Parathyroid adenoma (tissue), 2 donors: ENCODE data around the gene OTX2.

ENCODE experiments used
- H2AFZ ChIP-seq: fragments of 300-600 bp; sonication (generic); one replicate; pipeline ENCODE4 v1.7.0; 2017; ENCODE audit warnings: antibody characterized with exemption, mild to moderate bottlenecking
- H3K27ac ChIP-seq: fragments of 300-600 bp; sonication (generic); one replicate; pipeline ENCODE4 v1.7.0; 2017
- H3K27me3 ChIP-seq: fragments of 300-600 bp; sonication (generic); one replicate; pipeline ENCODE4 v1.7.0; 2017; ENCODE audit warnings: low read length; ENCODE audit not compliant: control insufficient read depth, insufficient read depth
- H3K36me3 ChIP-seq: fragments of 300-600 bp; sonication (generic); one replicate; pipeline ENCODE4 v1.7.0; 2017; ENCODE audit warnings: low read length; ENCODE audit not compliant: control insufficient read depth, insufficient read depth
- H3K4me1 ChIP-seq: fragments of 300-600 bp; sonication (generic); one replicate; pipeline ENCODE4 v1.7.0; 2017; ENCODE audit warnings: control low read depth
- H3K4me2 ChIP-seq: fragments of 300-600 bp; sonication (generic); one replicate; pipeline ENCODE4 v1.7.0; 2017; ENCODE audit warnings: low read length
- H3K4me3 ChIP-seq: fragments of 300-600 bp; sonication (generic); one replicate; pipeline ENCODE4 v1.7.0; 2017; ENCODE audit warnings: low read depth, low read length
- H3K79me2 ChIP-seq: fragments of 300-600 bp; sonication (generic); one replicate; pipeline ENCODE4 v1.7.0; 2017; ENCODE audit warnings: control low read depth
- H3K9ac ChIP-seq: fragments of 300-600 bp; sonication (generic); one replicate; pipeline ENCODE4 v1.7.0; 2017; ENCODE audit warnings: mild to moderate bottlenecking
- H3K9me3 ChIP-seq: fragments of 300-600 bp; sonication (generic); one replicate; pipeline ENCODE4 v1.7.0; 2017; ENCODE audit warnings: low read length; ENCODE audit not compliant: control insufficient read depth
- TF ChIP-seq, protein P1 (sequence below): fragments of 300-600 bp; sonication (generic); IDR thresholded peaks from one replicate; pipeline ENCODE4 v1.7.0; 2017; ENCODE audit warnings: antibody characterized with exemption, mild to moderate bottlenecking
- donor health status: primary hyperparathyroidism.

The OTX2 gene

DNA sequence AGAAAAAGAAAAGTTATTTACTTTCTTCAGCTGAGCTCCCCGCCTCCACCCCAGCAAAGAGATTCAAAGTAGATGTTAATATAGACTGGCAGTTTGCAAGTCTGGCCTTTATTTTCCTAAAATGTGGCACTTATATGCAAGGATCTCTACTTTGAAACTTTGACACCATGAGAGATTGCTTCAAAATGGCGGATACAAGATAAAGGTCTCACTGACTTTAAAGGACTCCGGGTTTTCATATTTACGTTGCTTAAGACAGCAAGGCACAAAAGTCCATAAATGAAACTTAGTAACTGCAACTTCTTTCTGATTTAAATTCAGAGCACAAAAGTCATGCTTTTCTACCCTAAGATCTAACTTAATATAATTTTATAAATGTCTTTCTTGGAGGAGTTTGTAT is 3.5 kb downstream of the OTX2 start:
- peaks cover 19% of the 10 kb centered on the region for H3K27me3 ChIP-seq
- TF ChIP-seq, protein P1, sequence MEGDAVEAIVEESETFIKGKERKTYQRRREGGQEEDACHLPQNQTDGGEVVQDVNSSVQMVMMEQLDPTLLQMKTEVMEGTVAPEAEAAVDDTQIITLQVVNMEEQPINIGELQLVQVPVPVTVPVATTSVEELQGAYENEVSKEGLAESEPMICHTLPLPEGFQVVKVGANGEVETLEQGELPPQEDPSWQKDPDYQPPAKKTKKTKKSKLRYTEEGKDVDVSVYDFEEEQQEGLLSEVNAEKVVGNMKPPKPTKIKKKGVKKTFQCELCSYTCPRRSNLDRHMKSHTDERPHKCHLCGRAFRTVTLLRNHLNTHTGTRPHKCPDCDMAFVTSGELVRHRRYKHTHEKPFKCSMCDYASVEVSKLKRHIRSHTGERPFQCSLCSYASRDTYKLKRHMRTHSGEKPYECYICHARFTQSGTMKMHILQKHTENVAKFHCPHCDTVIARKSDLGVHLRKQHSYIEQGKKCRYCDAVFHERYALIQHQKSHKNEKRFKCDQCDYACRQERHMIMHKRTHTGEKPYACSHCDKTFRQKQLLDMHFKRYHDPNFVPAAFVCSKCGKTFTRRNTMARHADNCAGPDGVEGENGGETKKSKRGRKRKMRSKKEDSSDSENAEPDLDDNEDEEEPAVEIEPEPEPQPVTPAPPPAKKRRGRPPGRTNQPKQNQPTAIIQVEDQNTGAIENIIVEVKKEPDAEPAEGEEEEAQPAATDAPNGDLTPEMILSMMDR: no peak

DNA sequence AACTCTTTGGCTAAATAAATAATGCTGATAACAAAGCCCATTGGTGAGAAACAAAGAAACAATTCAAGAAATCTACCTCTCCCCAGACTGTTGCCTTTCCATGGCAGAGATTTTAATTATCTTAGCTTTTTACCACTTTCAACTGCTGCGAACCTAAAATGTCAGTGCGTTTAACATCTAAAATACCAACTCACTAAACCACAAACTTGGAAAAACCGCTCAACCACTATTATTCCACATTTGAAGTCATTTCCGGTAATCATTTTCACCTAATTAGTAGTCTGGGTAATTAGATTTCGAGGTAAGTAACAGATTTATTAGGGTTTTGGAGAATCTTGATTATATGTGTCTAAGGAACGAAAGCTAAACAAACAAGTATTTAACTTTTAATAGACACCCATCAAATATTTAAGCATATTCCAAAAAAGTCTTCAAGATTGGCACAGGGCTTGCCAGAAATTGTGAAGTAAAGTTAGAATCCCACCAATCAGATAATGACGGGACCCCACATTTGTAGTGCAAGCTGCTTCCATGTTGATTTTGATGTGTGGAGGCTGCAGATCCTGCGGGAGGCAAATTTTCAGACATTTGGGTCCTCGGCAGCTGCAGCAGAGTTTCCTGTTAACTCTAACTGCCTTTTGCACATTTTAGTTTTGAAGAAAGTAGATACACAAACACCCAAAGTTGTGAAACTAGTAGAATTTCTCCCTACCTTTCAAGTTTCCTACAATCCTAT is 4.1 kb downstream of the OTX2 start:
- Histone ChIP-seq H3K9ac (no peak overlapping the region), H3K4me3 (no peak overlapping the region), H3K9me3 (no peaks in the 10 kb centered on the region), H2AFZ (no peak overlapping the region), H3K27ac (no peak overlapping the region), H3K4me1 (no peaks in the 10 kb centered on the region), H3K27me3 (peaks cover 19% of the 10 kb centered on the region), H3K79me2 (no peaks in the 10 kb centered on the region), H3K36me3 (no peaks in the 10 kb centered on the region), H3K4me2 (no peak overlapping the region)
- TF ChIP-seq, protein P1: no peak

More for the DNA sequence above, 3.5 kb downstream of the OTX2 start:
- no peak overlapping the region for H3K9ac ChIP-seq
- no peak overlapping the region for H3K4me3 ChIP-seq
- H3K9me3 ChIP-seq: no peaks in the 10 kb centered on the region
- no peaks in the 10 kb centered on the region for H3K36me3 ChIP-seq
- no peak overlapping the region for H3K27ac ChIP-seq
- H3K4me2 ChIP-seq: no peak overlapping the region
- no peaks in the 10 kb centered on the region for H3K4me1 ChIP-seq
- H3K79me2 ChIP-seq: no peaks in the 10 kb centered on the region
- no peak overlapping the region for H2AFZ ChIP-seq

DNA sequence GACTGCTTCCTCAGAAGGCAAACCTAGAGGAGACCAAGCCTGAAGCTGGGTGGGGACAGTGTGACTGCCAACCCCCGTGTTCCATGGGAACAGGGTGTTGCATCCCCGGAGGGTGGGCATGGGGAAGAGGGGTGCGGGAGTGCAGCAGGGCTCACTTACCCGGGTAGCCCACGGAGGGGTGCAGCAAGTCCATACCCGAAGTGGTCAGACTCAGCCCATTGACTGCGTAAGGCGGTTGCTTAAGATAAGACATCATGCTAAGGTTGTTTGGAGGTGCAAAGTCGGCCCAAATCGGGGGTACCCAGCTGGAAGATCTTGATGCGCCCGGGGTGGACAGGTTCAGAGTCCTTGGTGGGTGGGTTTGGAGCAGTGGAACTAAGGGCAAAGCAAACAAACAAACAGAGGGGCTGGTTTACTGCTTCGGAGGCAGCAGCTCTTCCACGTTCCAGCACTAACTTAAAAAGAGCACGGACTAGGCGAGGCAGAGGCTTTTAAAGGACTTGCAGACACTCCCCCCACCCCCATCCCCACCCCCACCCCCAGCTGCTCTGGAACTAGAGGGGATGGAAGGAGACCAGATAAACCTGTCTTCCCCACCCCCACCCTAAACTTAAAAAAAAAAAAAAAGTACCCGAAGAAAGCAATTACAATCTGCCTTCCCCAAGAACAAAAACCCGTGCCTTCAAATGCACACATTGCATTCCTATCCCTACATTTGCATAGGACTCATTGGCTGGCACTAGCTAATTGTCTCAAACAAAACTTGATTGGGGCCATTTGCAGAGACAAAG is 4.9 kb downstream of the OTX2 start:
- Histone ChIP-seq H2AFZ (no peak overlapping the region), H3K4me2 (no peak overlapping the region), H3K9ac (no peak overlapping the region), H3K79me2 (no peaks in the 10 kb centered on the region), H3K27ac (no peak overlapping the region), H3K4me3 (no peak overlapping the region), H3K9me3 (no peaks in the 10 kb centered on the region), H3K4me1 (no peaks in the 10 kb centered on the region), H3K27me3 (peaks cover 19% of the 10 kb centered on the region), H3K36me3 (no peaks in the 10 kb centered on the region)
- TF ChIP-seq, protein P1: no peak

DNA sequence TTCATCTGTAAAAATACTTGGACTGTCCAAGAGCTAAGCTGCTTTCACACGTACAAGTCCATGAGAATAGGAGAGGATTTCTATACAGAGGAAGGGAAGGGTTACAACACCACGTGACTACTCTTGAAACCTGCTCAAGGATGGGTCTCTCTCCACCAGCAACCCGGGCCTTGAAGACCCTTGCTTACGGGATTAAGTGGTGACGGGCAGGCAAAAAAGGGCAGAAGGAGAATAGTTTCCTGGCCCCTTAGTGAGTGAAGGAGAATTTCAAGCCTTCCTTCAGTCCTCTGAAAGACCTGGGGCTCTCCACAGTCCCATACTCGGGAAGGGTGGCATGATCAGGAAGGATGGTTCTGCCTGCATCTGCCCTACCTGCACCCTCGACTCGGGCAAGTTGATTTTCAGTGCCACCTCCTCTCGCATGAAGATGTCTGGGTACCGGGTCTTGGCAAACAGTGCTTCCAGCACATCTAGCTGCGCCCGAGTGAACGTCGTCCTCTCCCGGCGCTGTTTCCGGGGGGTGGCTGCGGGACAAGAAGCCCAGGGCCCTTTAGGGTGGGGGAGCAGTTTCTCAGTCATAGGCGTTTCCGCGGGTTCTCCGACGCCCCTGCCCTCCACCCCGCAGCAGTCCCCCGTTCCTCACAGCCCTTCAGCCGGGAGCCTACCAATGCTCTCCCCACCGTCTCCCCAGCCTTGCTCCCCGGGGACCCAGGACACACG is 6.3 kb downstream of the OTX2 start:
- no peak overlapping the region for H3K4me2 ChIP-seq
- no peak overlapping the region for H3K9ac ChIP-seq
- H3K4me3 ChIP-seq: no peak overlapping the region
- no peaks in the 10 kb centered on the region for H3K36me3 ChIP-seq
- H3K4me1 ChIP-seq: no peaks in the 10 kb centered on the region
- no peaks in the 10 kb centered on the region for H3K79me2 ChIP-seq
- H3K9me3 ChIP-seq: no peaks in the 10 kb centered on the region
- TF ChIP-seq, protein P1: no peak
- no peak overlapping the region for H2AFZ ChIP-seq
- H3K27me3 ChIP-seq: peaks cover 21% of the 10 kb centered on the region
- H3K27ac ChIP-seq: no peak overlapping the region
